Embryonic facial prominence (tissue), 1 donor: ENCODE data around the gene GAL.

Source experiments
- DNase-seq: peaks from one replicate; pipeline ENCODE4 v3.0.0-alpha.2; 2016; ENCODE audit errors: extremely low spot score

Gene GAL

DNA sequence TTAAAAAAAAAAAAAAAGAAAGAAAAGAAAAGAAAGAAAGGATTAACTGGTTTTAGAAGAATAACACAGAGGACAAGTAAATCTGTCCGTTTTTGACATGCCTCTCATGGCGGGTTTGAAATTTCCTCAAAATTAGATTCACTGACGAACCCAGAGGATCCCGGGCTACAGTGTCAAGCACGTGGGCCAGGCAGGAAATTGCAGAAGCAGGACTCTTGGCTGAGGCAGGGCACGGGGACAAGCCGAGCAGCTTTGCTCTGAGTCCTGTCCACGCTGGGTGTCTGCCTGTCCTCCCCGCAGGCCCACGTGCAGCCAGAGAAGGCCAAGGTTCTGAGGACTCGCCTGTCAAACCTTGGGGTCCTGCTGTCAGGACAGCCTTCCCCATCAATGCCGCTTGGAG, 24.7 kb downstream of the GAL start:
- no peak for DNase-seq

DNA sequence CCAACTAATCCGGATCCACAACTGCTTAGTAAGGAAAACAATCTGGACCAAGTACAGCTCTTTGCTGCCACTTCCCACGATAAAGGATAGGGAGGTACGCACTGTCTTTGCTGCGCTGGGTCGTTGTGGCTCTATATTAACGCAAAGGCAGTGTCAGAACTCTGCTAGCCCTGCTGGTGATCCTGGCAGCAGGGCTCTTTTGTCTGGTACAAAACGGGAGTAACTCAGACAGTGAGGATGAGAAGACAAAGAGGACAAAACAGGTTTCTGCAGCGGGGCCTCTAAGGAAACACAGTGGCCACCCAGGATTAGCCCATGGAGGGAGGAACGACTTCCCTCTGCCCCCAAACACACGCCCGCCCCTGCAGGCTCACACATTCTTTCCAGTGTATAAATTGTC, 26.1 kb downstream of the GAL start:
- DNase-seq, result no peak

DNA sequence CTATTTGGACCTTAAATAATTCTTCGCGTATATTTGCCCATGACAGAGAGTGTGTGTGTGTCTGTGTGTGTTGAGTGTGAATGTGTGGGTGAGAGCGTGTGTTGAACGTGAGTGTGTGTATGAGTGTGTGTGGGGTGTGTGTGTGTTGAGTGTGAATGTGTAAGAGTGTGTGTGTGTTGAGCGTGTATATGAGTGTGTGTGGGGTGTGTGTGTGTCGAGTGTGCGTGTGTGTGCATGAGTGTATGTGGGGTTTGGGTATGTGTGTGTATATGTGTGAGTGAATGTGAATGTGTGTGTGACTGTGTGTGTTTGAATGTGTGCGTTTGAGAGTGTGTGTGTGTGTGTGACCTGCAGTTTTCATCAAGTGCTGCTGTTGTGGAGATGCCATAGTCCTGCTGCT, 26.8 kb downstream of the GAL start:
- no peak for DNase-seq

DNA sequence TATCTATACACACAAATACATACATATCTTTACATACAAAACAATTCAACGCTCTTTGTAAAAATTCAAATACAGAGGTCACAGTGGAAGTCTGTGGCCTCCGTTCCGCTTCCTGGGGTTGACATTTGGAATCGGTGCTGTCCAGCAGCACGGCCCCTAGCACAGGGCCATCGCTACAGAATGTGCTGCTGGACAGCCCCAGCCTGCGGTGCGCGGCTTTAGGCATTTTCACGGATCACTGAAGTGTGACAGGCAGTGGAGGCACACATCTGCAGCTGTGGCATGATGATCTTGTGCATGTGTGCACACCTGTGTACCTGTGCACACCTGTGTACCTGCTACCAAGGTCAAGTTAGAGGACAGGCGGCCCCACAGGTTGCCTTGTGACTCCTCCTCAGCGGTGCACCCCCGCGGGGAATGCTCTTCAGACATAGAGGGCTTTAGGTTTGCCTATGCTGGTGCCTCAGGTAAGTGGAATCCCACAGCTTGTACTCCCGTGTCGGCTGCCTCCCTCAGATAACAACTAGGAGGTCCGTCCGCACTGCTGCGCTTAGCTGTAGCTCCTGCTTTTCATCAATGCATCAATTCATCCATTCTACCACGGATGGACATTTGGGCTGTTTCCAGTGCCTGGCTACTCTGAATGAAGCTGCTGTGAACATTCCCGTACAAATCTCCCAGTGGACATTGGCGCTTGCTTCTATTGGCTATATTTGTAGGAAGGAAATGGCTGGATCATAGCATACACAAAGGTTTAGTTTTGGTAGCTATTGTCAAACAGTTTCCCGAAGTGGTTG, 29.9 kb downstream of the GAL start:
- DNase-seq, result no peak

DNA sequence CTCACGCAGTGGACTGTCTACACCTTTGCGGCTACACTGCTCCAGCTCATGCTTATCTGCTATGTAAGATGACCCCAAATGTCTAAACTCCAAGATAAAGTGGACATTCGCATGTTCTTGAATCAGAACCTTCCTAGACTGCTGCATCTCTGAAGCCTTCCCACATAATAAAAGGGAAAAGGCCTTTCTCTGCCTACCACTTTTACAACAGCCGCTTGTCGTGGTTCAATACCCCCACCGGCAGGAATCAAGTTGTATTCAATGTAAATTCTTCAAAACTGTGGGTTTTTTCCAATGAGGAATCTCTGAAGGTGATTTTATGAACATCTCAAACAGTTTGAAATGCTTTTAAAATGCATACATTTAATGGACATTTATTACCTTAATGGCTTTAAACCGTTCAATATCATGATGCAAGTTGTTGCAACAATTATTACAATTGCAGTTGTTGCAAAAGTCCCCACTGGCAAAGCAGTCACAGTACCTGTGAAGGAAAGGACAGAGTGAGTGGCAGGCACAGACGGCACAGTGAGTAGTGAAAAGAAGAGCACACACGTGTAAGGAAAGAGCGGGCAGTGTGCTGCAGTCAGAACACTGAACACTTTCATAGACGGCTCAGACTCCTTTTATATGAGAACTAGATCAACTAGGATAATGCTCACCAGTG, 31.2 kb downstream of the GAL start:
- DNase-seq, result no peak

DNA sequence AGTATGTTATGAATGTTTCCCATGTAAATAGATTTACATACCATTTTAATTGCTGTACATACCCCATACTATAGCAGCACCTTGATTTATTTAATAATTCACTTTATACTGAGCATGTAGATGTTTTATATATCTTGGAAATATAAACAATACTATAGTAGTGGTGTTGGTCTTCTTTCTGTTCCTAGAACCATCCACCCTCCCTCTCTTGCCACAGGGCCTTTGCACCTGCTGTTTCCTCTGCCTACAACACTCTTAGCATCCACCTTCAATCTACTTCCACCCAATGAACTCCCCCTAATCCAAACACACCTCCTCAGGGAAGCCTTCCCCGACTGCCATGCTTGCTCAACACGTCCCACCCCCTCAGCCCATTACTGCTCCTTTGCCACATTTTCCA, 36.7 kb downstream of the GAL start:
- DNase-seq, result no peak

DNA sequence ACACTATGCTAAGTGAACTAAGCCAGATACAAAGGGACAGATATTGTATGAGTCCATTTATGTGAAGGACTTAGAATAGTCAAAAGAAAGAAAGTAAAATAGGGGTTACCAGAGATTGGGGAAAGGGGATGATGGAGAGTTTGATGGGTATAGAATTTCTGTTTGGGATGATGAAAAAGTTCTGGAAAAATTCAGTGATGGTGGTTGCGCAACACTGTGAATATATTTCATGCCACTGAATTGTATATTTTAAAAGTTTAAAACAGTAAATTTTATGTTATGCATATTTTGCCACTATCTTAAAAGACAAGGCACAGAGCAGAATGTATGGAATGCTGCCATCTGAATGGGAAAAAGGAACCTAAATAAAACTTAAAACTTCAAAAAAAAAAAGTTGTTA, 37.8 kb downstream of the GAL start:
- no peak for DNase-seq

DNA sequence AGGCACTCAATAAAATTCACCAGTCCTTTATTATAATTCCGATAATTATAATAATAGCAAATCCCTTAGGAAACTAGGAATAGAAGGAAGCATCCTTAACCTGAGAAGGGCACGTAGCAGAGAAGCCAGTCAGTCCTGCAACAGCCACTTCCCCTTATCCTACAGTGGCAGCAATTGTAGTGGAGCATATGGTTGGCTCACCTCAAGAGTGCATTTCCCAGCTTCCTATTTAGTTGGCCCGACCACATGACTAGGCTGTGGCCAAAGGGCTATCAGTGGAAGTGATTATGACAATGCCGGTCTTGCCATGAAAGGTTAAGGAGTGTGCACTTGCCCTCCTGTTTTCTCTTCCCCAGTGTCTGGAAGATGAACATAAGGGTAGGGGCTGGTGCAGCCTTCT, 39.9 kb downstream of the GAL start:
- DNase-seq, result no peak

DNA sequence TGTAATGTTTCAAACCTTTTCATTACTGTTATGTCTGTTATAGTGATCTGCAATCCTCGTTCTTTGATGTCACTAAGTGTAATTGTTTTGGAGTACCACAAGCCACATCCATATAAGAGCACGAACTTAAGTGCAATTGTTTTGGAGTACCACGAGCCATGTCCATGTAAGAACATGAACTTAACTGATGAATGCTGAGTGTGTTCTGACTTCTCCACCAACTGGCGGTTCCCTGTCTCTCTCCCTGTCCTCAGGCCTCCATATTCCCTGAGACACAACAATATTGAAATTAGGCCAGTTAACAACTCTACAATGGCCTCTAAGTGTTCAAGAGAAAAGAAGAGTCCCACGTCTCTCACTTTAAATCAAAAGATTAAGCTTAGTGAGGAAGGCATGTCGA, 43.4 kb downstream of the GAL start:
- DNase-seq, result no peak

DNA sequence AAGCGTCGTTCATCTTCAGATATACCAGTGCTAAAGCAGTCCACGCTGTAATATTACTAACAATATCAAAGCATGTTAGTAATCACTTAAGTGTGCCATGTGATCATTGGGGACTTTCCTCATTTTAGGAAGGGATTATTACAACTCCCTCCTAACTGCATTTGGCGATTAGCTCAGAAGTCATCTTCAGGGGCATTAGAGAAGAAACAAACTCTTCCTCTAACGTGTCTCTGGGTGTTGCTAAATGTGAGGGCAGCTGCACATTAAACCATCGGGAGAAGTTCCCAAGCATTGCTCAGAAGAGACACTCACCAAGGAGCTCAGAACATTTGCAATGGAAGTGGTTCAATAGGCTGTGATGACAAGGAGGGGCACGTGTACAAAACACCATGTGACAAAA, 49.8 kb downstream of the GAL start:
- no peak for DNase-seq

DNA sequence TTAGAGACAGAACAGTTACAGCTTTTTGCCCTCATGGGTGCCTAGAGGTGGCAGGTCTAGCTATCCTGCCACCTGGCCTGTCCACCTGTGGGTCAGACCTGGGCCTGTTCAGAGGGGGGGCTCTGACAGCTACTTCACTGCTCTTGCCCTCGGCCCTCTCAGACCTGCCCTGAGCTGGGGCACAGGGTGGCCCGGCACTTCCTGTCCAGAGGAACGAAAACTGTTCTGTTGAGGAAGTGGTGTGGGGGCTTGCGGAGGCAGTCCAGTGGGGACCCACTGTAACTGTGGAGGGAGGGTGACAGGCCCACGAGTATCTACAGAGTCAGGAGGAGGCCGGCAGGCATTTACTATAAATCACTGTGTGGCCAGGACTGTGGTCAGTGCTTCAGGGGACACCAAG, 50.8 kb downstream of the GAL start:
- DNase-seq, result no peak

DNA sequence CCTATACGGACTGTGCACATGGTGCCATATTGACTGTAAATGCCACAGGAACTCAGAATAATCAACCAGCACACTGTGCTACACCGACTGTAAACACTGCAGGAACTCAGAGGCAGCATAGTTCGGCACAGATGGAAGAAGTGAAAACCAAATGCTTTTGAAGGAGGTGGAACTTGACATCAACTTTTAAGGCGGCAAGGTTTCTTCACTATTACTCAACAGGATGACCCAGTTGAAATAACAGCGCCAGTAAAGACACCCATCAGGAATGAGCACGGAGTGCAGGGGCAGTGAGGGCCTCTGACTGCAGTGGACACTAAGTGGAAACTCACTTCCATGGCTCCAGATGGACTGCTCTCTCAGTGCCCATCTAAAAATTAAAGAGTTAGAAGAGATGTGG, 51.3 kb downstream of the GAL start:
- no peak for DNase-seq
